ENCODE measurements around the gene GBP2.

DNA sequence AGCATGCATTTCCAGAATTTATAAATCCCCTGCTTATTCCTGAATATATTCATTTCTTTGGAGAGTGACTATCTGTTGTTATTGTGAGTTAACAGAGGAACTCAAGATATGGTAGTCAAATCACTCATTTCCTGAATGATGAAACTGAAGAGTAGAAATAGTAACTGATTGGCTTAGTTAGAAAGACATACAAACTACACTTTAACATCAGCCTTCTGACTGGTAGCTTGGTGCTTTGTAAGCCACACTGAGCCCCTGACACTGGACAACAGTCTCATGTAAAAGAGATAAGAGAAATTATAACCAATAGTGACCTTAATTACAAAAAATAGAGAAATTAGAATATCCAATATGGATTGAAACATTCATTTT lies 45.1 kb upstream of the GBP2 start:
- TF ChIP-seq, protein P1, sequence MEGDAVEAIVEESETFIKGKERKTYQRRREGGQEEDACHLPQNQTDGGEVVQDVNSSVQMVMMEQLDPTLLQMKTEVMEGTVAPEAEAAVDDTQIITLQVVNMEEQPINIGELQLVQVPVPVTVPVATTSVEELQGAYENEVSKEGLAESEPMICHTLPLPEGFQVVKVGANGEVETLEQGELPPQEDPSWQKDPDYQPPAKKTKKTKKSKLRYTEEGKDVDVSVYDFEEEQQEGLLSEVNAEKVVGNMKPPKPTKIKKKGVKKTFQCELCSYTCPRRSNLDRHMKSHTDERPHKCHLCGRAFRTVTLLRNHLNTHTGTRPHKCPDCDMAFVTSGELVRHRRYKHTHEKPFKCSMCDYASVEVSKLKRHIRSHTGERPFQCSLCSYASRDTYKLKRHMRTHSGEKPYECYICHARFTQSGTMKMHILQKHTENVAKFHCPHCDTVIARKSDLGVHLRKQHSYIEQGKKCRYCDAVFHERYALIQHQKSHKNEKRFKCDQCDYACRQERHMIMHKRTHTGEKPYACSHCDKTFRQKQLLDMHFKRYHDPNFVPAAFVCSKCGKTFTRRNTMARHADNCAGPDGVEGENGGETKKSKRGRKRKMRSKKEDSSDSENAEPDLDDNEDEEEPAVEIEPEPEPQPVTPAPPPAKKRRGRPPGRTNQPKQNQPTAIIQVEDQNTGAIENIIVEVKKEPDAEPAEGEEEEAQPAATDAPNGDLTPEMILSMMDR (tag by site-specific recombination; IDR thresholded peaks at IDR 0.05) = no peak
- TF ChIP-seq, protein P2, sequence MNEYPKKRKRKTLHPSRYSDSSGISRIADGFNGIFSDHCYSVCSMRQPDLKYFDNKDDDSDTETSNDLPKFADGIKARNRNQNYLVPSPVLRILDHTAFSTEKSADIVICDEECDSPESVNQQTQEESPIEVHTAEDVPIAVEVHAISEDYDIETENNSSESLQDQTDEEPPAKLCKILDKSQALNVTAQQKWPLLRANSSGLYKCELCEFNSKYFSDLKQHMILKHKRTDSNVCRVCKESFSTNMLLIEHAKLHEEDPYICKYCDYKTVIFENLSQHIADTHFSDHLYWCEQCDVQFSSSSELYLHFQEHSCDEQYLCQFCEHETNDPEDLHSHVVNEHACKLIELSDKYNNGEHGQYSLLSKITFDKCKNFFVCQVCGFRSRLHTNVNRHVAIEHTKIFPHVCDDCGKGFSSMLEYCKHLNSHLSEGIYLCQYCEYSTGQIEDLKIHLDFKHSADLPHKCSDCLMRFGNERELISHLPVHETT (tag by site-specific recombination; IDR thresholded peaks at IDR 0.05) = no peak
- TF ChIP-seq ZNF121 (tag by site-specific recombination; IDR thresholded peaks at IDR 0.05) (no peak), ZNF514 (tag by site-specific recombination; IDR thresholded peaks at IDR 0.05) (no peak), ZNF311 (tag by site-specific recombination; IDR thresholded peaks at IDR 0.05; ENCODE audit: borderline replicate concordance) (no peak)
- TF ChIP-seq, protein P3, sequence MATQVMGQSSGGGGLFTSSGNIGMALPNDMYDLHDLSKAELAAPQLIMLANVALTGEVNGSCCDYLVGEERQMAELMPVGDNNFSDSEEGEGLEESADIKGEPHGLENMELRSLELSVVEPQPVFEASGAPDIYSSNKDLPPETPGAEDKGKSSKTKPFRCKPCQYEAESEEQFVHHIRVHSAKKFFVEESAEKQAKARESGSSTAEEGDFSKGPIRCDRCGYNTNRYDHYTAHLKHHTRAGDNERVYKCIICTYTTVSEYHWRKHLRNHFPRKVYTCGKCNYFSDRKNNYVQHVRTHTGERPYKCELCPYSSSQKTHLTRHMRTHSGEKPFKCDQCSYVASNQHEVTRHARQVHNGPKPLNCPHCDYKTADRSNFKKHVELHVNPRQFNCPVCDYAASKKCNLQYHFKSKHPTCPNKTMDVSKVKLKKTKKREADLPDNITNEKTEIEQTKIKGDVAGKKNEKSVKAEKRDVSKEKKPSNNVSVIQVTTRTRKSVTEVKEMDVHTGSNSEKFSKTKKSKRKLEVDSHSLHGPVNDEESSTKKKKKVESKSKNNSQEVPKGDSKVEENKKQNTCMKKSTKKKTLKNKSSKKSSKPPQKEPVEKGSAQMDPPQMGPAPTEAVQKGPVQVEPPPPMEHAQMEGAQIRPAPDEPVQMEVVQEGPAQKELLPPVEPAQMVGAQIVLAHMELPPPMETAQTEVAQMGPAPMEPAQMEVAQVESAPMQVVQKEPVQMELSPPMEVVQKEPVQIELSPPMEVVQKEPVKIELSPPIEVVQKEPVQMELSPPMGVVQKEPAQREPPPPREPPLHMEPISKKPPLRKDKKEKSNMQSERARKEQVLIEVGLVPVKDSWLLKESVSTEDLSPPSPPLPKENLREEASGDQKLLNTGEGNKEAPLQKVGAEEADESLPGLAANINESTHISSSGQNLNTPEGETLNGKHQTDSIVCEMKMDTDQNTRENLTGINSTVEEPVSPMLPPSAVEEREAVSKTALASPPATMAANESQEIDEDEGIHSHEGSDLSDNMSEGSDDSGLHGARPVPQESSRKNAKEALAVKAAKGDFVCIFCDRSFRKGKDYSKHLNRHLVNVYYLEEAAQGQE (tag by site-specific recombination; IDR thresholded peaks at IDR 0.05) = no peak
- TF ChIP-seq, protein P4, sequence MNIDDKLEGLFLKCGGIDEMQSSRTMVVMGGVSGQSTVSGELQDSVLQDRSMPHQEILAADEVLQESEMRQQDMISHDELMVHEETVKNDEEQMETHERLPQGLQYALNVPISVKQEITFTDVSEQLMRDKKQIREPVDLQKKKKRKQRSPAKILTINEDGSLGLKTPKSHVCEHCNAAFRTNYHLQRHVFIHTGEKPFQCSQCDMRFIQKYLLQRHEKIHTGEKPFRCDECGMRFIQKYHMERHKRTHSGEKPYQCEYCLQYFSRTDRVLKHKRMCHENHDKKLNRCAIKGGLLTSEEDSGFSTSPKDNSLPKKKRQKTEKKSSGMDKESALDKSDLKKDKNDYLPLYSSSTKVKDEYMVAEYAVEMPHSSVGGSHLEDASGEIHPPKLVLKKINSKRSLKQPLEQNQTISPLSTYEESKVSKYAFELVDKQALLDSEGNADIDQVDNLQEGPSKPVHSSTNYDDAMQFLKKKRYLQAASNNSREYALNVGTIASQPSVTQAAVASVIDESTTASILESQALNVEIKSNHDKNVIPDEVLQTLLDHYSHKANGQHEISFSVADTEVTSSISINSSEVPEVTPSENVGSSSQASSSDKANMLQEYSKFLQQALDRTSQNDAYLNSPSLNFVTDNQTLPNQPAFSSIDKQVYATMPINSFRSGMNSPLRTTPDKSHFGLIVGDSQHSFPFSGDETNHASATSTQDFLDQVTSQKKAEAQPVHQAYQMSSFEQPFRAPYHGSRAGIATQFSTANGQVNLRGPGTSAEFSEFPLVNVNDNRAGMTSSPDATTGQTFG (tag by site-specific recombination; IDR thresholded peaks at IDR 0.05; ENCODE audit: borderline replicate concordance) = no peak
